DMS114 treated with DMSO at 0.1 percent for 48 hours (cell line): ENCODE data around the gene MALRD1.
"Not testable (repeated sequence)": the region's sequence is repeated elsewhere in the genome, so short reads cannot be mapped to it uniquely, and the experiment has no call there.

Experiments used
- DNase-seq: peaks from one replicate; lab custom pipeline; 2025; ENCODE audit not compliant: unreplicated experiment; lab: John Stamatoyannopoulos, UW

The MALRD1 gene

GRCh38 chr10:19483421-19483820, 434.8 kb downstream of the MALRD1 start:
- DNase-seq: no peak

GRCh38 chr10:19488592-19489280, 440.1 kb downstream of the MALRD1 start:
- DNase-seq: no peak

GRCh38 chr10:19491166-19491565, 442.6 kb downstream of the MALRD1 start:
- DNase-seq: no peak

- no peak for DNase-seq
Observed at GRCh38 chr10:19493917-19494316, 445.3 kb downstream of the MALRD1 start.

- no peak for DNase-seq
Observed at GRCh38 chr10:19497026-19497425, 448.4 kb downstream of the MALRD1 start.

GRCh38 chr10:19498393-19499290, 450.0 kb downstream of the MALRD1 start:
- DNase-seq: no peak

- no peak for DNase-seq
Observed at GRCh38 chr10:19499291-19499770, 450.7 kb downstream of the MALRD1 start.

- DNase-seq: no peak
Observed at GRCh38 chr10:19500959-19501358, 452.4 kb downstream of the MALRD1 start.

GRCh38 chr10:19505320-19506312, 457.0 kb downstream of the MALRD1 start:
- no peak for DNase-seq

- not testable (repeated sequence) for DNase-seq
Observed at GRCh38 chr10:19510005-19510732, 461.6 kb downstream of the MALRD1 start.

- no peak for DNase-seq
Observed at GRCh38 chr10:19518109-19518508, 469.5 kb downstream of the MALRD1 start.

- no peak for DNase-seq
Observed at GRCh38 chr10:19518632-19519031, 470.0 kb downstream of the MALRD1 start.

- DNase-seq: no peak
Observed at GRCh38 chr10:19531324-19531723, 482.7 kb downstream of the MALRD1 start.

GRCh38 chr10:19532411-19532810, 483.8 kb downstream of the MALRD1 start:
- no peak for DNase-seq

- no peak for DNase-seq
Observed at GRCh38 chr10:19541299-19541698, 492.7 kb downstream of the MALRD1 start.

- DNase-seq: no peak
Observed at GRCh38 chr10:19546224-19546623, 497.6 kb downstream of the MALRD1 start.

- DNase-seq: no peak
Observed at GRCh38 chr10:19549503-19549902, 500.9 kb downstream of the MALRD1 start.

GRCh38 chr10:19556666-19557065, 508.1 kb downstream of the MALRD1 start:
- no peak for DNase-seq

GRCh38 chr10:19561181-19561580, 512.6 kb downstream of the MALRD1 start:
- DNase-seq: no peak
